H9 (cell line): ENCODE data around the gene CABLES1. TPM values are rescaled to one million over a fixed set of nuclear protein-coding genes. Genes with fewer than 3 reads are reported as not detected.

Experiments
- DNase-seq: peaks from one replicate; pipeline ENCODE4 v3.0.0-alpha.2; 2017
- H2AFZ ChIP-seq: one replicate; pipeline ENCODE4 v1.6.1; 2013; ENCODE audit warnings: mild to moderate bottlenecking, low read length, control low read depth, moderate library complexity
- H2AK5ac ChIP-seq: 2 replicates; pipeline ENCODE4 v1.6.1; 2013; ENCODE audit warnings: low read length, control low read depth, mixed read lengths; ENCODE audit not compliant: insufficient read length
- H2BK120ac ChIP-seq: one replicate; pipeline ENCODE4 v1.6.1; 2013; ENCODE audit warnings: low read depth, mild to moderate bottlenecking, low read length, control low read depth, inconsistent platforms; ENCODE audit not compliant: poor library complexity, severe bottlenecking
- H2BK12ac ChIP-seq: 2 replicates; pipeline ENCODE4 v1.6.1; 2013; ENCODE audit warnings: low read length, control low read depth, mixed read lengths, low read depth; ENCODE audit not compliant: insufficient read length
- H2BK15ac ChIP-seq: 2 replicates; pipeline ENCODE4 v1.6.1; 2013; ENCODE audit warnings: low read depth, low read length, control low read depth
- H2BK20ac ChIP-seq: one replicate; pipeline ENCODE4 v1.6.1; 2013; ENCODE audit warnings: low read depth, mild to moderate bottlenecking, low read length, control low read depth, inconsistent platforms; ENCODE audit not compliant: poor library complexity, severe bottlenecking
- H2BK5ac ChIP-seq: 2 replicates; pipeline ENCODE4 v1.6.1; 2013; ENCODE audit warnings: low read length, control low read depth, mixed read lengths; ENCODE audit not compliant: insufficient read length
- H3K14ac ChIP-seq: 2 replicates; pipeline ENCODE4 v1.6.1; 2013; ENCODE audit warnings: low read length, control low read depth; ENCODE audit not compliant: insufficient read depth
- H3K18ac ChIP-seq: 2 replicates; pipeline ENCODE4 v1.6.1; 2013; ENCODE audit warnings: low read depth, mild to moderate bottlenecking, mixed read lengths, low read length, control low read depth; ENCODE audit not compliant: insufficient read length
- H3K23ac ChIP-seq: 2 replicates; pipeline ENCODE4 v1.6.1; 2013; ENCODE audit warnings: low read length, control low read depth, mixed read lengths, low read depth; ENCODE audit not compliant: insufficient read length
- H3K23me2 ChIP-seq: 2 replicates; pipeline ENCODE4 v1.6.1; 2013; ENCODE audit warnings: low read depth, mild to moderate bottlenecking, mixed read lengths, low read length, control low read depth; ENCODE audit not compliant: insufficient read length, poor library complexity, severe bottlenecking
- H3K27ac ChIP-seq: 2 replicates; pipeline ENCODE4 v1.5.1; 2013; ENCODE audit warnings: low read length, control low read depth, mixed read lengths, low read depth; ENCODE audit not compliant: insufficient read length
- H3K27me3 ChIP-seq: 2 replicates; pipeline ENCODE4 v1.6.1; 2013; ENCODE audit warnings: low read length, control low read depth, inconsistent platforms; ENCODE audit not compliant: insufficient read depth
- H3K4ac ChIP-seq: 2 replicates; pipeline ENCODE4 v1.6.1; 2013; ENCODE audit warnings: low read depth, mild to moderate bottlenecking, control low read depth, inconsistent platforms, low read length, moderate library complexity
- H3K4me1 ChIP-seq: 2 replicates; pipeline ENCODE4 v1.6.1; 2013; ENCODE audit warnings: low read length, control low read depth, inconsistent platforms; ENCODE audit not compliant: insufficient read depth
- H3K4me2 ChIP-seq: 2 replicates; pipeline ENCODE4 v1.6.1; 2013; ENCODE audit warnings: low read length, control low read depth, mixed read lengths; ENCODE audit not compliant: insufficient read length, insufficient read depth
- H3K56ac ChIP-seq: 2 replicates; pipeline ENCODE4 v1.6.1; 2013; ENCODE audit warnings: low read depth, mild to moderate bottlenecking, mixed read lengths, low read length, control low read depth; ENCODE audit not compliant: insufficient read length
- H3K79me1 ChIP-seq: 2 replicates; pipeline ENCODE4 v1.6.1; 2013; ENCODE audit warnings: low read depth, mild to moderate bottlenecking, moderate library complexity, low read length, control low read depth, inconsistent platforms; ENCODE audit not compliant: insufficient read depth, poor library complexity, severe bottlenecking
- H3K79me2 ChIP-seq: 2 replicates; pipeline ENCODE4 v1.6.1; 2013; ENCODE audit warnings: low read length, control low read depth, inconsistent platforms; ENCODE audit not compliant: insufficient read depth
- H3K9ac ChIP-seq: 2 replicates; pipeline ENCODE4 v1.6.1; 2013; ENCODE audit warnings: low read length, control low read depth, mixed read lengths; ENCODE audit not compliant: insufficient read length; ENCODE audit errors: extremely low read depth
- H3K9me3 ChIP-seq: one replicate; pipeline ENCODE4 v1.6.1; 2013; ENCODE audit warnings: low read depth, low read length, inconsistent platforms; ENCODE audit not compliant: control insufficient read depth
- H3T11ph ChIP-seq: one replicate; pipeline ENCODE4 v1.6.1; 2013; ENCODE audit warnings: mild to moderate bottlenecking, low read length, control low read depth, inconsistent platforms
- H4K20me1 ChIP-seq: one replicate; pipeline ENCODE4 v1.6.1; 2013; ENCODE audit not compliant: control insufficient read depth, insufficient read length, insufficient read depth
- H4K5ac ChIP-seq: 2 replicates; pipeline ENCODE4 v1.6.1; 2013; ENCODE audit warnings: low read depth, mild to moderate bottlenecking, mixed read lengths, low read length, control low read depth; ENCODE audit not compliant: insufficient read length
- H4K8ac ChIP-seq: replicated peaks from 2 replicates; pipeline ENCODE4 v1.6.1; 2013; ENCODE audit warnings: low read length, control low read depth, mixed read lengths, low read depth; ENCODE audit not compliant: insufficient read length
- H4K91ac ChIP-seq: 2 replicates; pipeline ENCODE4 v1.6.1; 2013; ENCODE audit warnings: low read depth, mild to moderate bottlenecking, moderate library complexity, mixed read lengths, low read length, control low read depth; ENCODE audit not compliant: insufficient read length
- H3K27ac Mint-ChIP-seq, 3 experiments: 2 replicates in 2 of 3; 3 replicates in 1 of 3; pipeline ENCODE4 v1.8.0; 2020 to 2021; ENCODE audit warnings: mixed read lengths in 3 of 3, mild to moderate bottlenecking in 1 of 3, moderate library complexity in 1 of 3
- H3K27me3 Mint-ChIP-seq: 2 replicates; pipeline ENCODE4 v1.8.0; 2021; ENCODE audit warnings: low read depth, mild to moderate bottlenecking, moderate library complexity, mixed read lengths
- H3K36me3 Mint-ChIP-seq, 3 experiments: 2 replicates in 2 of 3; 3 replicates in 1 of 3; pipeline ENCODE4 v1.8.0; 2020 to 2021; ENCODE audit warnings: low read depth in 3 of 3, mixed read lengths in 3 of 3; ENCODE audit not compliant: insufficient read depth in 1 of 3
- H3K4me1 Mint-ChIP-seq, 2 experiments: 2 replicates each; pipeline ENCODE4 v1.8.0; 2020; ENCODE audit warnings: mixed read lengths in 2 of 2
- H3K4me3 Mint-ChIP-seq, 2 experiments: 2 replicates in 1 of 2; 3 replicates in 1 of 2; pipeline ENCODE4 v1.8.0; 2020 to 2021; ENCODE audit warnings: mild to moderate bottlenecking in 2 of 2, mixed read lengths in 2 of 2, moderate library complexity in 1 of 2
- H3K9me3 Mint-ChIP-seq, 2 experiments: 2 replicates in 1 of 2; 3 replicates in 1 of 2; pipeline ENCODE4 v1.8.0; 2020; ENCODE audit warnings: mild to moderate bottlenecking in 2 of 2, mixed read lengths in 2 of 2, moderate library complexity in 1 of 2
- CTCF ChIP-seq: fragments of 200-600 bp; sonication (generic); conservative IDR thresholded peaks from 3 replicates; pipeline ENCODE4 v1.8.0; 2021; ENCODE audit warnings: antibody characterized with exemption, mild to moderate bottlenecking
- WGBS: extraction: QIAGEN DNeasy Blood & Tissue Kit; methylation state at CpG from one replicate; pipeline ENCODE4 v1.1.7; 2013; ENCODE audit warnings: missing lambda C conversion rate, low lambda C conversion rate, mixed read lengths; ENCODE audit not compliant: insufficient read length; ENCODE audit errors: extremely low coverage; 5-methylcytosine and 5-hydroxymethylcytosine counted together
- total RNA-seq: library from RNA; stranded (reverse); gene quantifications from 2 replicates; pipeline ENCODE4 v1.2.1, GENCODE V29; 2021

Gene CABLES1
- total RNA-seq, 1 experiment from 2014 or later = 27.1 TPM

GRCh38 chr18:23154030-23154429 lies 18.7 kb downstream of the CABLES1 start:
- TF ChIP-seq CTCF = no peak
- H2BK15ac ChIP-seq = no peak overlapping the region
- no peaks in the 10 kb centered on the region for H4K20me1 ChIP-seq
- H2BK5ac ChIP-seq = no peak overlapping the region
- H3K56ac ChIP-seq = no peak overlapping the region
- peaks cover 0 to 8% (median 0%) of the 10 kb centered on the region in 3 experiments; a peak in 3 of 7 replicates for H3K36me3 Mint-ChIP-seq
- WGBS = no CpG with 5 or more reads among the region's 6 CpGs
- no peak for DNase-seq
- H3K18ac ChIP-seq = no peak overlapping the region
- no peak overlapping the region for H4K5ac ChIP-seq
- H3K4me1 ChIP-seq = peaks cover 5% of the 10 kb centered on the region; the same call in 1 of the 2 replicates
- peaks cover 25 to 32% of the 10 kb centered on the region in 2 experiments for H3K4me1 Mint-ChIP-seq
- H3K23me2 ChIP-seq = no peaks in the 10 kb centered on the region
- H2AFZ ChIP-seq = no peak overlapping the region
- H3K4me2 ChIP-seq = no peak overlapping the region
- no peak overlapping the region for H3K27ac Mint-ChIP-seq
- no peak overlapping the region for H4K91ac ChIP-seq
- no peak overlapping the region for H2BK20ac ChIP-seq
- H3K14ac ChIP-seq = no peak overlapping the region
- no peak overlapping the region for H3K9ac ChIP-seq
- no peaks in the 10 kb centered on the region for H3K9me3 ChIP-seq
- H3K4ac ChIP-seq = no peak overlapping the region
- H2AK5ac ChIP-seq = no peak overlapping the region
- no peak overlapping the region for H3K23ac ChIP-seq
- H3K27ac ChIP-seq = no peak overlapping the region
- H4K8ac ChIP-seq = no peak overlapping the region
- H2BK12ac ChIP-seq = no peak overlapping the region
- H3K4me3 Mint-ChIP-seq = no peak overlapping the region
- H3K27me3 Mint-ChIP-seq = no peaks in the 10 kb centered on the region
- no peaks in the 10 kb centered on the region for H3K27me3 ChIP-seq
- H3K9me3 Mint-ChIP-seq = no peaks in the 10 kb centered on the region
- peaks cover 7% of the 10 kb centered on the region for H3K79me1 ChIP-seq
- no peak overlapping the region for H2BK120ac ChIP-seq
- H3T11ph ChIP-seq = no peak overlapping the region
- peaks cover 12% of the 10 kb centered on the region; the same call in 1 of the 2 replicates for H3K79me2 ChIP-seq
